ENCODE data around the gene FADS1. TPM values are rescaled to one million over a fixed set of nuclear protein-coding genes. Genes with fewer than 3 reads are reported as not detected.

FADS1 gene
- total RNA-seq, 4 donors from 2014 or later, result 15.8 to 115 (median 29.4) TPM

GRCh38 chr11:61815790-61816735 is 740 bp downstream of the FADS1 start:
- no peak for TF ChIP-seq CTCF (IDR thresholded peaks at IDR 0.05; ENCODE audit: low read depth)

- TF ChIP-seq CTCF (IDR thresholded peaks at IDR 0.05; ENCODE audit: low read depth), result no peak
Observed at GRCh38 chr11:61814958-61815789, 1.6 kb downstream of the FADS1 start.

DNA sequence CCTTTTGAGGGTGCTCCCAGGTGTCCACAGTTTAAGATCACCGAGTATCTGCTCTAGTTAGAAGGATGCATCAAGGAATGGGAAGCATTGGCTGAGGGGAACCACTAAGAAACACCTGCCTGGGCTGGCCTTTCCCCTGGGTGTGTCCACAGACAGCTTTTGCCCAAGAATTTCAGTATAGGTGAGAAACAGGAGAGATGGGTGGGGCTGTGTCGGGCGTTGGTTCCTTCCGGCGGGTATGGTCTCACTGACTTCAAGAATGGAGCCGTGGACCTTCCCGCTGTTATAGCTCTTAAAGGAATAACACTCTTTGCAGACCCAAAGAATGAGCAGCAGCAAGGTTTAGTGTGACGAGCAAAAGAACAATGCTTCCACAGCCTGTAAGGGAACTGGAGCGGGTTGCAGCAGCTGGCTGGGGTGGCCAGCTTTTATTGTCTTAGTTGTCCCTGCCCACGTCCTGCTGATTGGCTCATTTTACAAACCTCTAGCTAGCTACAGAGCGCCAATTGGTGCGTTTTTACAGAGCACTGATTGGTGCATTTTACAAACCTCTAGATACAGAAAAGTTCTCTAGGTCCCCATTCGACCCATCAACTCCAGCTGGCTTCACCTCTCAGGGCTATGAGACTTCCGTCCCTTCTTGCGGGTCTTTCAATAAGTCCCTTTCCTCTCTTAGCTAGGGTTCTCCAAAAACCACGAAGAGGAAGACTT is 2.4 kb downstream of the FADS1 start:
- no peak for TF ChIP-seq CTCF (IDR thresholded peaks at IDR 0.05; ENCODE audit: low read depth)

DNA sequence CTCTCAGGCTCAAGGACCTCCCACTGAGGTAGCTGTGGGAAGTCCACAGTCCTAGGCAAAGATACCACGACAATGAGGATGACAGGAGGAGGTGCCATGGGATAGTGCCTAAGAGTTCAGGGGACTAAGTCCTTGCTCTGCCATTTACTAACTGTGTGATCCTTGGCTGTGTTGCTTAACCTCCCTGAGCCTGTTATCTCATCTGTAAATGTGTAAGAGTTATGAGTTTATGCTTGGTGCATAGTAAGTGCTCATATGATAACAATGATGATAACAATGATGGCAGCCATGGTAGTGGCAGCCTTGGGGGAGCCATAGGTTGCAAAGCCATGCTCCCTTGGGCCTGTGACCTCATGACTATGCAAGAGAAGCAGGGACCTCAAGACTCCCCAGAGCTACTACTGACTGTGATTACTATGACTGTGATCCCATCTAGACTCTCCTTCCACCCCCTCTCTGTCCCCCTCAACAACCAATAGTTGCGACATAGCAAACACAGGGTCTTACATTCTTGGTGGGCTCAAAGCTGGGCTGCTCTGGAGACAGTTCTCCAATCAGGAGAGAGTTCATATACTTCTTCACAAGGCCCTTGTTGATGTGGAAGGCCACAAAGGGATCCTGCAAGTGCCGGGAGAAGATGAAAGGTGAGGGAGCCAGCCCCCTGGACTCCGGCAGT is 3.9 kb downstream of the FADS1 start:
- TF ChIP-seq CTCF (IDR thresholded peaks at IDR 0.05; ENCODE audit: low read depth), result no peak

DNA sequence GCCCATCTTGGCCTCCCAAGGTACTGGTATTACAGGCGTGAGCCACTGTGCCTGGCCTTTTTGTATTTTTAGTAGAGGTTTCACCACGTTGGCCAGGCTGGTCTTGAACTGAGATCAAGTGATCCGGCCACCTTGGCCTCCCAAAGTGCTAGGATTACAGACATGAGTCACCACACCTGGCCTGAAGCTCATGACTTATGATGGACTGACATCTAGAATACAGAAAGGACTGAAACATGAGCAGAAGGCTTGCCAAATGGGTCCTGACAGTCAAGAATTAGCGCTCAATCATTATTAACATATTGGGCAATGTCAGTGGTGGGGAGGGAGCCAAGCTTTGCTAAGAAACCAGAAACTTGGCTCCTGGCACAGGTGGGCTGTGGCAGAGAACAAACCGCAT is 5.0 kb downstream of the FADS1 start:
- TF ChIP-seq CTCF (IDR thresholded peaks at IDR 0.05; ENCODE audit: low read depth), result no peak

DNA sequence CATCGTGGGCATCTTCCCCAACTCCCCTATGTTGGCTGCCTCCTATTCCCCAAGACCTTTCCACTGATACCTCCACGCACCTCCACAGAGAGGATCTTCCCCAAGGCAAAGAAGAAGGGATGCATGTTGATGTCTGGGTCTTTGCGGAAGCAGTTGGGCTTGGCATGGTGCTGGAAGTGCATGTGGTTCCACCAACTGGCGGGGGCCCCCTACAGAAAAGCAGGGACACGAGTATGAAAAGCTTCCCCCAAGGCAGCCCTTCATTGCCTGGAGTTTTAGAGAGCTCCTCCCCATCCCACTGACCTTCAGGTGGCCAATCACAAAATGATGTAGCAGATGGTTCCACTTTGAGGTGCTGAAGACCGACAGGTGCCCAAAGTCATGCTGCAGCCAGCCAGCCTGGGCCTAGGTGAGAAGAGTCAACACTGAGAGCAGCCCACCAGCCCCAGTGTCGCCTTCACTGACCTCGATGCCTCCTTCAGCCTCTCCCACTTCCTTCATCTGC is 6.1 kb downstream of the FADS1 start:
- TF ChIP-seq CTCF (IDR thresholded peaks at IDR 0.05; ENCODE audit: low read depth), result no peak

Measured in subcutaneous adipose tissue (tissue), 4 donors.